Epithelial cell of esophagus (primary cell): ENCODE measurements around the gene ARHGAP15.
A peak's percentile ranks its signal among the peaks of the same experiment; 100 is the strongest.

Experiments
- DNase-seq: peaks from one replicate; pipeline ENCODE4 v3.0.0; 2010; ENCODE audit warnings: low read depth
- H3K4me3 ChIP-seq: 2 replicates; pipeline ENCODE4 v1.5.1; 2011; ENCODE audit warnings: mild to moderate bottlenecking, low read length, control low read depth
- TF ChIP-seq, protein P1 (sequence below): IDR thresholded peaks from 2 replicates; pipeline ENCODE4 v1.5.1; 2011; ENCODE audit warnings: low read depth, mild to moderate bottlenecking, low read length, control low read depth, inconsistent platforms; ENCODE audit not compliant: insufficient read depth; ENCODE audit errors: missing control alignments

The ARHGAP15 gene

DNA sequence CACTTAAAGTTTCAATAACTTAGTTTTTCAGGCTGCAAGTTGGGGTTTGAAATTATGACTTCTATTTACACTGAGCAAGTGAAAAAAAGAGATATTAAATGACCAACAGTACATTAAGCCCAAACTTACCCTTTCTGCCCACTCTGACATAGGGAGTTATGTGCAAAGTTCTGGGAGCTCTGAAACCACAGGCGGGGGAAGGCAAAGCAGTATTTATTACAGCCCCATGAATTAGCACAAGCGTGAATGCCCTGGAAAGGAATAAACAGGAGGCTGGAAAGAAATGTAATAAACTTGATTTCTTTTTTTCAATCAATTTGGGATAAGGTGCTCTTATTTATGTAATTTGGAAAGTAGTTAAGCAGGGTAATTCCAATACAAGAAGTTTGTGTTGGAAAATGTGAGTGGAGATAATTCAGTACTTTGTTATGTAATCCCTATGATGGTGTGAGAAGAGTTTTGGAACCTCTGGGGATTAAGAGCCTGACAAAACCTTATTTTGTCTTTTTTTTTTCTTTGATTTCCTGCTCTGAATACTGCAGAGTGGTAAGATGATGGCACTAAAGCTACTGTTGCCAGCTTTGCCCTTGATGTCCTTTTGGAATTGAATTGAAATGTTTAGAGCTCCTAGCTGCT, 351.5 kb downstream of the ARHGAP15 start:
- TF ChIP-seq, protein P1, sequence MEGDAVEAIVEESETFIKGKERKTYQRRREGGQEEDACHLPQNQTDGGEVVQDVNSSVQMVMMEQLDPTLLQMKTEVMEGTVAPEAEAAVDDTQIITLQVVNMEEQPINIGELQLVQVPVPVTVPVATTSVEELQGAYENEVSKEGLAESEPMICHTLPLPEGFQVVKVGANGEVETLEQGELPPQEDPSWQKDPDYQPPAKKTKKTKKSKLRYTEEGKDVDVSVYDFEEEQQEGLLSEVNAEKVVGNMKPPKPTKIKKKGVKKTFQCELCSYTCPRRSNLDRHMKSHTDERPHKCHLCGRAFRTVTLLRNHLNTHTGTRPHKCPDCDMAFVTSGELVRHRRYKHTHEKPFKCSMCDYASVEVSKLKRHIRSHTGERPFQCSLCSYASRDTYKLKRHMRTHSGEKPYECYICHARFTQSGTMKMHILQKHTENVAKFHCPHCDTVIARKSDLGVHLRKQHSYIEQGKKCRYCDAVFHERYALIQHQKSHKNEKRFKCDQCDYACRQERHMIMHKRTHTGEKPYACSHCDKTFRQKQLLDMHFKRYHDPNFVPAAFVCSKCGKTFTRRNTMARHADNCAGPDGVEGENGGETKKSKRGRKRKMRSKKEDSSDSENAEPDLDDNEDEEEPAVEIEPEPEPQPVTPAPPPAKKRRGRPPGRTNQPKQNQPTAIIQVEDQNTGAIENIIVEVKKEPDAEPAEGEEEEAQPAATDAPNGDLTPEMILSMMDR = no peak
- H3K4me3 ChIP-seq = no peak overlapping the region
- DNase-seq = no peak

DNA sequence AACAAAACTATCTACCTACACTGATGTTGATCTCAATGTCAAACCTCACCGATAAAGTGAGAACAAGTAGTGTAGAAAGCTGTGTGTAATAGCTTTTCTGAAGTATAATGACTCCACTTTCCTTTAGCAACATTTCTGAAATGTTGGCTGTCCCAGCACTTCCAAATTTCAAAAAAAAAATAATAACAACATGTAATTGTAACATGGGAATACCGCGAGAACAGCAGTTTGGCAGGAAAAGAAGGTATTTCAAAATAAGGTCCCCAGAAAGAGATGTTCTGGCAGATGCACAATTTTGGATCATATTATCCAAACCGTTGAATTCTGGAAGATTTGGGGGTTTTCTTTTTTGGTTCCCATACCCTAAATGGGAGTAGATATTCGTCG, 352.0 kb downstream of the ARHGAP15 start:
- H3K4me3 ChIP-seq = no peak overlapping the region
- DNase-seq = no peak
- TF ChIP-seq, protein P1 = no peak

DNA sequence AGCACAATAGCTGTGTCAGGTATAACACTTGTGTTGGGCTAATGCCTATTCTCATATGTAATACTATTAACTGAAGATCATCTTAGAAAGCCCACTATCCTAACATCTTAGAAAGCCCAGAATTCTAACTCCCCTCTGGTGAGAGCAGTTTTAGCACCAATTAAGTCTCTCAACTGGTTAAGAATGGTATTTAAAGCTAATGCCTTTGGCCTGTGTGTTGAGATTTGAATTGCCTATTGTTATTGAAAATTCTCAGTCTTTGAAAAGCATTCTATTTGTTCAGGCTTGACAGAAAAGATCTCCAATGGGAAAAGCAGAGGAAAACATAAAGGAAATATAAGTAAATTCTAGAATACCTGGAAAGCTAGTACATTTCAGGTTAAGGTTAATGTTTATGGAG, 352.5 kb downstream of the ARHGAP15 start:
- TF ChIP-seq, protein P1 = no peak
- DNase-seq = no peak
- no peak overlapping the region for H3K4me3 ChIP-seq

DNA sequence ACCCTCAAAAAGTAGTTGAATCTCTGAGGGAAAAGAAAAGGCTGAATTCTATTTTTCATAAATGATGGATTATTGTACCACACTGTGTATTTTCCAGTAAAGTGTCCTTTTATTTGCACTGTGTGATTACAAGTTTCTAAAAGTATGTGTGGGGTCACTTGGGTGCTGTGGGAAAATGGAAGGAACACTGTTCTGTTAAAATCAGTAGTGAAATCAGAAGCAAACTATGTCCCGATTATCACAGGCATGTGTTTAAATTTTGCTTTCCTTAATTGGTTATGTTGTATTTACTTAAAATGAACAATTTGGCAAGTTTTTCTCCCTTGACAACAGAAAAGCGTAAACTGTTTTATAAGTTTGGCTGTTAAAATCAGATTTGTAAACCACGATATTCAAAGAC, 353.1 kb downstream of the ARHGAP15 start:
- H3K4me3 ChIP-seq = no peak overlapping the region
- TF ChIP-seq, protein P1 = no peak
- DNase-seq = no peak

DNA sequence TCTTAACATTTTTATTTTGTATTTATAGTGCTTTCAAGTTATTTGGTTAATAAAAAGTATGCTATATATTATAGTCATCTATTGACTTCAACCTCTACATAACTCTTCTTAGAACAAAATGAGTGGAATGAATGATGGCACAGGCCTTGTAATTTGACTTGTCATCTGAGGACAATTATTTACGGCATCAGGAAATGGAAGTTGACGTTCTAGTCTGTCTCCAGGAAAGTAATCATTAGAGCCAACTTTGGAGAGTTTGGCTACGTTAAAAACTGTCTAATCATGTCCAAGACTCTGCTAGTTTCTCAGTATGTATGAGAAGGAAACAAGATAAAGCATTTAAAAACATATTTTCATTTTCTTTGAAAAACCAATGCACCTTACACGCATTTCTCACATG, 353.6 kb downstream of the ARHGAP15 start:
- no peak for DNase-seq
- H3K4me3 ChIP-seq = no peak overlapping the region
- TF ChIP-seq, protein P1 = no peak

DNA sequence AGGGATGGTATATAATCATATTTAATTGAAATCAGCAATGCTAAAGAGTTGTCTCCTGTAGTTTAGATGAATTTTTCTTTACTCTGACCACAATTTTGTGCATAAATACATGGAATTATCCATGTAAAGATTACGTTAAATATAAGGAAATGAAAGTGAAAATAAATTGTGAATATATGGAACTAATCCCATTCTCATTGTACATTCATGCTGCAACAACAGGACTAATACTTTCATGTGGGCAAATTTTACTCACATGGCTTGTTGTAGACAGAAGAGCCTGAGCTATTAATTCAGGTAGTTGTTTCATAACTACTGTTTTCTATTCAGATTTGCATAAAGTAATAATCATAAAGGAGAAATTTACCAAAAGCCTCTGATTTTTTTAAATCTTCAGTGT, 357.8 kb downstream of the ARHGAP15 start:
- TF ChIP-seq, protein P1 = no peak
- no peak for DNase-seq
- no peak overlapping the region for H3K4me3 ChIP-seq

DNA sequence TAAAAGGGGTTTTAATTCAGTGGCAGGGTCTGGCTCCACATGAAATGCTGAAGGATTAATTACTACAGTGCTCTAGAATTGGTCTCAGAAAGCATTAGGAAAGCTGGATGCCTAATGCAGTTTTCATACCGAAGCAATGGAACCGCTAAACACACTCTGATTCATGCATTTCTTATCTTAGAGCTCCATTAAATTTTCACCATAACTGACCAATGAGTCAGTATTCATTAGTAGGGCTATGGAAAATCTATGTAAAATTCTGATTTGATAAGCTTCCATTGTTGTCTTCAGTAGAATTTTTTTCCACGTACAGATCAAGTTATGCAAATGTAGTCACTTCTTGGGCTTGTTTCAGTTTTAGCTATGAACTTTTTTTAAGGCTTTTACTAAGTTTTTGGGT, 359.9 kb downstream of the ARHGAP15 start:
- peak; percentile 26 for DNase-seq
- TF ChIP-seq, protein P1 = no peak
- no peak overlapping the region for H3K4me3 ChIP-seq
